Mesendoderm (in vitro differentiated cells): ENCODE measurements around the gene ELAC1.

Experiments used
- DNase-seq: peaks from one replicate; pipeline ENCODE4 v3.0.0; 2013
- H2AK5ac ChIP-seq: 2 replicates; pipeline ENCODE4 v1.6.1; 2013; ENCODE audit warnings: low read length, inconsistent platforms
- H2BK120ac ChIP-seq: 2 replicates; pipeline ENCODE4 v1.6.1; 2013; ENCODE audit warnings: low read depth, mild to moderate bottlenecking, low read length, moderate library complexity, mixed read lengths
- H2BK15ac ChIP-seq: replicated peaks from 2 replicates; pipeline ENCODE4 v1.6.1; 2013; ENCODE audit warnings: low read depth, mild to moderate bottlenecking, moderate library complexity
- H2BK5ac ChIP-seq: 2 replicates; pipeline ENCODE4 v1.6.1; 2013; ENCODE audit warnings: low read length, inconsistent platforms
- H3K18ac ChIP-seq: 2 replicates; pipeline ENCODE4 v1.6.1; 2013; ENCODE audit warnings: mild to moderate bottlenecking, low read length, mixed read lengths
- H3K23ac ChIP-seq: one replicate; pipeline ENCODE4 v1.6.1; 2013; ENCODE audit warnings: low read length
- H3K27ac ChIP-seq: 2 replicates; pipeline ENCODE4 v1.5.1; 2013; ENCODE audit warnings: low read depth, mild to moderate bottlenecking, inconsistent platforms, low read length, moderate library complexity
- H3K27me3 ChIP-seq: 2 replicates; pipeline ENCODE4 v1.6.1; 2013; ENCODE audit warnings: low read length, control low read depth, mild to moderate bottlenecking, inconsistent platforms; ENCODE audit not compliant: insufficient read depth, poor library complexity
- H3K36me3 ChIP-seq: 2 replicates; pipeline ENCODE4 v1.6.1; 2013; ENCODE audit warnings: low read length, inconsistent platforms; ENCODE audit not compliant: control insufficient read depth, insufficient read depth
- H3K4ac ChIP-seq: one replicate; pipeline ENCODE4 v1.6.1; 2013; ENCODE audit warnings: low read depth, mild to moderate bottlenecking, low read length, moderate library complexity
- H3K4me1 ChIP-seq: 2 replicates; pipeline ENCODE4 v1.6.1; 2013; ENCODE audit warnings: low read depth, low read length, inconsistent platforms; ENCODE audit not compliant: control insufficient read depth
- H3K4me2 ChIP-seq: 2 replicates; pipeline ENCODE4 v1.6.1; 2013; ENCODE audit warnings: low read length
- H3K4me3 ChIP-seq: 2 replicates; pipeline ENCODE4 v1.5.1; 2013; ENCODE audit warnings: mild to moderate bottlenecking, low read length
- H3K56ac ChIP-seq: one replicate; pipeline ENCODE4 v1.6.1; 2013; ENCODE audit warnings: low read length
- H3K79me1 ChIP-seq: 2 replicates; pipeline ENCODE4 v1.6.1; 2013; ENCODE audit warnings: low read length, inconsistent platforms
- H3K79me2 ChIP-seq: 2 replicates; pipeline ENCODE4 v1.6.1; 2013; ENCODE audit warnings: mild to moderate bottlenecking, low read length; ENCODE audit not compliant: control insufficient read depth, insufficient read depth
- H3K9ac ChIP-seq: 2 replicates; pipeline ENCODE4 v1.6.1; 2013; ENCODE audit warnings: low read length, inconsistent platforms
- H4K5ac ChIP-seq: one replicate; pipeline ENCODE4 v1.6.1; 2013; ENCODE audit warnings: low read length
- H4K8ac ChIP-seq: one replicate; pipeline ENCODE4 v1.6.1; 2013; ENCODE audit warnings: low read depth, mild to moderate bottlenecking, control low read depth, low read length, moderate library complexity
- WGBS: extraction: QIAGEN DNeasy Blood & Tissue Kit; methylation state at CpG from one replicate; pipeline ENCODE4 v1.1.7; 2013; ENCODE audit warnings: low lambda C conversion rate, missing lambda C conversion rate; ENCODE audit not compliant: insufficient coverage; ENCODE audit errors: extremely low coverage; 5-methylcytosine and 5-hydroxymethylcytosine counted together

ELAC1 gene

GRCh38 chr18:50933684-50934083 lies 34.2 kb upstream of the ELAC1 start:
- H3K18ac ChIP-seq = no peak overlapping the region
- no peak overlapping the region for H3K56ac ChIP-seq
- DNase-seq = no peak
- no peak overlapping the region for H2BK15ac ChIP-seq
- no peak overlapping the region for H2BK120ac ChIP-seq
- H4K8ac ChIP-seq = no peak overlapping the region
- H3K9ac ChIP-seq = no peak overlapping the region
- H3K36me3 ChIP-seq = no peaks in the 10 kb centered on the region
- no peaks in the 10 kb centered on the region for H3K79me2 ChIP-seq
- H3K4ac ChIP-seq = no peak overlapping the region
- no peak overlapping the region for H3K23ac ChIP-seq
- no peak overlapping the region for H3K27ac ChIP-seq
- no CpG with 5 or more reads among the region's 5 CpGs for WGBS
- no peaks in the 10 kb centered on the region for H3K27me3 ChIP-seq
- H3K4me2 ChIP-seq = no peak overlapping the region
- H4K5ac ChIP-seq = no peak overlapping the region
- no peak overlapping the region for H3K4me3 ChIP-seq
- H3K79me1 ChIP-seq = no peaks in the 10 kb centered on the region
- no peaks in the 10 kb centered on the region for H3K4me1 ChIP-seq
- no peak overlapping the region for H2BK5ac ChIP-seq
- H2AK5ac ChIP-seq = no peak overlapping the region

- no peak overlapping the region for H2BK15ac ChIP-seq
- no peak overlapping the region for H3K4ac ChIP-seq
- no peaks in the 10 kb centered on the region for H3K36me3 ChIP-seq
- H3K79me1 ChIP-seq = no peaks in the 10 kb centered on the region
- no peak overlapping the region for H3K18ac ChIP-seq
- H3K23ac ChIP-seq = no peak overlapping the region
- H3K27me3 ChIP-seq = no peaks in the 10 kb centered on the region
- no peaks in the 10 kb centered on the region for H3K4me1 ChIP-seq
- no peak overlapping the region for H4K8ac ChIP-seq
- no peak overlapping the region for H3K4me2 ChIP-seq
- H2BK5ac ChIP-seq = no peak overlapping the region
- no peak overlapping the region for H3K9ac ChIP-seq
- H3K4me3 ChIP-seq = no peak overlapping the region
- no peak overlapping the region for H2BK120ac ChIP-seq
- H3K79me2 ChIP-seq = no peaks in the 10 kb centered on the region
- DNase-seq = no peak
- H2AK5ac ChIP-seq = no peak overlapping the region
- H3K56ac ChIP-seq = no peak overlapping the region
- H3K27ac ChIP-seq = no peak overlapping the region
- WGBS = no CpG with 5 or more reads among the region's 6 CpGs
- H4K5ac ChIP-seq = no peak overlapping the region
Measured at GRCh38 chr18:50934545-50935211, 33.2 kb upstream of the ELAC1 start.

GRCh38 chr18:50935493-50936191 lies 32.2 kb upstream of the ELAC1 start:
- H2BK120ac ChIP-seq = no peak overlapping the region
- H3K36me3 ChIP-seq = no peaks in the 10 kb centered on the region
- no peak overlapping the region for H3K4ac ChIP-seq
- no peak overlapping the region for H3K18ac ChIP-seq
- H2AK5ac ChIP-seq = no peak overlapping the region
- H3K4me1 ChIP-seq = no peaks in the 10 kb centered on the region
- no peak overlapping the region for H2BK5ac ChIP-seq
- H3K27me3 ChIP-seq = no peaks in the 10 kb centered on the region
- no CpG with 5 or more reads among the region's 6 CpGs for WGBS
- no peak overlapping the region for H3K27ac ChIP-seq
- H3K4me3 ChIP-seq = no peak overlapping the region
- no peak overlapping the region for H3K9ac ChIP-seq
- no peak overlapping the region for H3K56ac ChIP-seq
- no peak overlapping the region for H2BK15ac ChIP-seq
- no peaks in the 10 kb centered on the region for H3K79me2 ChIP-seq
- no peak overlapping the region for H3K23ac ChIP-seq
- no peak overlapping the region for H3K4me2 ChIP-seq
- H4K5ac ChIP-seq = no peak overlapping the region
- DNase-seq = no peak
- no peaks in the 10 kb centered on the region for H3K79me1 ChIP-seq
- H4K8ac ChIP-seq = no peak overlapping the region

GRCh38 chr18:50937183-50937582 lies 30.7 kb upstream of the ELAC1 start:
- no CpG with 5 or more reads among the region's 1 CpG for WGBS
- Histone ChIP-seq H2AK5ac (no peak overlapping the region), H3K4ac (no peak overlapping the region), H4K8ac (no peak overlapping the region), H2BK15ac (no peak overlapping the region), H3K56ac (no peak overlapping the region), H3K36me3 (no peaks in the 10 kb centered on the region), H3K4me3 (no peak overlapping the region), H3K79me1 (no peaks in the 10 kb centered on the region), H3K4me1 (no peaks in the 10 kb centered on the region), H3K27me3 (no peaks in the 10 kb centered on the region), H4K5ac (no peak overlapping the region), H3K27ac (no peak overlapping the region), H3K18ac (no peak overlapping the region), H3K9ac (no peak overlapping the region), H3K23ac (no peak overlapping the region), H3K4me2 (no peak overlapping the region), H3K79me2 (no peaks in the 10 kb centered on the region), H2BK5ac (no peak overlapping the region), H2BK120ac (no peak overlapping the region)
- DNase-seq = no peak

- no peaks in the 10 kb centered on the region for H3K79me1 ChIP-seq
- no peak overlapping the region for H2BK15ac ChIP-seq
- H3K23ac ChIP-seq = no peak overlapping the region
- no peaks in the 10 kb centered on the region for H3K4me1 ChIP-seq
- no peaks in the 10 kb centered on the region for H3K79me2 ChIP-seq
- no peak overlapping the region for H3K4me3 ChIP-seq
- no peaks in the 10 kb centered on the region for H3K36me3 ChIP-seq
- no peak overlapping the region for H2AK5ac ChIP-seq
- no peak overlapping the region for H3K18ac ChIP-seq
- H3K9ac ChIP-seq = no peak overlapping the region
- no peak overlapping the region for H3K4me2 ChIP-seq
- no CpG with 5 or more reads among the region's 2 CpGs for WGBS
- no peak overlapping the region for H2BK120ac ChIP-seq
- no peak overlapping the region for H3K56ac ChIP-seq
- no peak overlapping the region for H4K8ac ChIP-seq
- H3K4ac ChIP-seq = no peak overlapping the region
- H2BK5ac ChIP-seq = no peak overlapping the region
- H4K5ac ChIP-seq = no peak overlapping the region
- H3K27me3 ChIP-seq = no peaks in the 10 kb centered on the region
- DNase-seq = no peak
- no peak overlapping the region for H3K27ac ChIP-seq
Measured at GRCh38 chr18:50938912-50939311, 28.9 kb upstream of the ELAC1 start.
